ENCODE results near the gene CRTC3. TPM values are rescaled to one million over a fixed set of nuclear protein-coding genes. Genes with fewer than 3 reads are reported as not detected.

CRTC3 gene
- total RNA-seq, 1 experiment from 2014 or later: 3.9 TPM

DNA sequence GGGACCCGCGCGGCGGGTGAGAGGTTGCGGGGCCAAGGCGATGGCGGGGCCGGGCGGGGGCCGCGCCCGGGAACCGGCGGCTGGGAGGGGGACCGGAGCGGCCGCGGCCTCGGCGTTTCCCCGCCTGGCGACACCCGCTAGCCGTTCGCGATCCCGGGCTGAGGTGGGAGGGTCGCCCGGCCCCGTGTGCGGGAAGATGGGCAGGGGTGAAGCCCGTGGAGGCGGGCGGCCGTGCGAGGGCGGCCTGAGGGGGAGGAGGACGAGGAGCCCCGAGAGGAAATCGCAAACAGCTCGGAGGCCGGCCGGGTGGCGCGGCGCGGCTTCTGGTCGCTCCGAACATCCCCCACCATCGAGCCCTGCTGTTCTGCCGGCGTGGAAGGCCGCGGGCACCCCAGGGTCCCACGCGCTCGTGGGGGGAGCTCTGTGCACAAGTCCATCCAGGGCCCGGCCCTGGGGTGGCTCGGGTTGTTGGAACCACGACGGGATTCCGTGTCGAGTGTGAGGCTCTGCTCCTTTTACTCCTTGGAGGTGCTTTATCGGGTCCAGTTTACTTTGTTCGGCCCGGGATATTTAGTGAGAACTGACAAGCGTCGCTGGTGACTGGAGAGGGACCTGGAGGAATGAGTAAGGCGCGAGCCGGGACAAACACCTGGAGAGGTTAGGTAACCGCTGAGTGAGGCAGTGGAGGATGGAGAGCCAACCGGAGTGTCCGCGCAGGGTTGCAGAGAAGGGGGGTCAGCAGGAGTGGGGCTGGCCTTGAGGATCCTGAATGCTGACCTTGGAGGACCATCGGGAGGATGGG, 728 bp downstream of the CRTC3 start:
- DNase-seq: peak; percentile 49
- Histone ChIP-seq H3T11ph (ENCODE audit: low read length) (no peak overlapping the region), H4K8ac (replicated peaks; ENCODE audit: insufficient read length, low read depth, low read length) (no peak overlapping the region), H2BK5ac (ENCODE audit: insufficient read length, low read length) (no peak overlapping the region), H2AK5ac (ENCODE audit: insufficient read length, low read length) (no peak overlapping the region), H2BK20ac (ENCODE audit: low read depth, low read length, poor library complexity, severe bottlenecking) (no peak overlapping the region), H4K20me1 (ENCODE audit: control insufficient read depth, insufficient read depth, insufficient read length) (no peaks in the 10 kb centered on the region), H3K79me1 (ENCODE audit: insufficient read depth, low read depth, low read length, poor library complexity, severe bottlenecking) (no peaks in the 10 kb centered on the region), H4K5ac (ENCODE audit: insufficient read length, low read depth, low read length) (no peak overlapping the region), H3K23ac (ENCODE audit: insufficient read length, low read depth, low read length) (no peak overlapping the region), H2BK12ac (ENCODE audit: insufficient read length, low read depth, low read length) (no peak overlapping the region), H3K27me3 (ENCODE audit: insufficient read depth, low read length) (peaks cover 14% of the 10 kb centered on the region), H3K27ac (ENCODE audit: insufficient read length, low read depth, low read length) (no peak overlapping the region), H3K14ac (ENCODE audit: insufficient read depth, low read length) (no peak overlapping the region; the same call in 1 of the 2 replicates), H3K56ac (ENCODE audit: insufficient read length, low read depth, low read length) (no peak overlapping the region), H3K4me1 (ENCODE audit: insufficient read depth, low read length) (no peaks in the 10 kb centered on the region; the same call in 1 of the 2 replicates), H3K23me2 (ENCODE audit: insufficient read length, low read depth, low read length, poor library complexity, severe bottlenecking) (peaks cover 5% of the 10 kb centered on the region), H3K79me2 (ENCODE audit: insufficient read depth, low read length) (no peaks in the 10 kb centered on the region), H3K9ac (ENCODE audit: extremely low read depth, insufficient read length, low read length) (no peak overlapping the region), H3K18ac (ENCODE audit: insufficient read length, low read depth, low read length) (no peak overlapping the region), H2BK120ac (ENCODE audit: low read depth, low read length, poor library complexity, severe bottlenecking) (no peak overlapping the region), H2AFZ (ENCODE audit: low read length) (no peak overlapping the region), H4K91ac (ENCODE audit: insufficient read length, low read depth, low read length) (no peak overlapping the region), H3K9me3 (ENCODE audit: control insufficient read depth, low read depth, low read length) (no peaks in the 10 kb centered on the region), H3K4me2 (ENCODE audit: insufficient read depth, insufficient read length, low read length) (peak overlapping the region; percentile 76), H2BK15ac (ENCODE audit: low read depth, low read length) (no peak overlapping the region), H3K4ac (ENCODE audit: low read depth, low read length) (no peak overlapping the region)
- TF ChIP-seq, protein P1, sequence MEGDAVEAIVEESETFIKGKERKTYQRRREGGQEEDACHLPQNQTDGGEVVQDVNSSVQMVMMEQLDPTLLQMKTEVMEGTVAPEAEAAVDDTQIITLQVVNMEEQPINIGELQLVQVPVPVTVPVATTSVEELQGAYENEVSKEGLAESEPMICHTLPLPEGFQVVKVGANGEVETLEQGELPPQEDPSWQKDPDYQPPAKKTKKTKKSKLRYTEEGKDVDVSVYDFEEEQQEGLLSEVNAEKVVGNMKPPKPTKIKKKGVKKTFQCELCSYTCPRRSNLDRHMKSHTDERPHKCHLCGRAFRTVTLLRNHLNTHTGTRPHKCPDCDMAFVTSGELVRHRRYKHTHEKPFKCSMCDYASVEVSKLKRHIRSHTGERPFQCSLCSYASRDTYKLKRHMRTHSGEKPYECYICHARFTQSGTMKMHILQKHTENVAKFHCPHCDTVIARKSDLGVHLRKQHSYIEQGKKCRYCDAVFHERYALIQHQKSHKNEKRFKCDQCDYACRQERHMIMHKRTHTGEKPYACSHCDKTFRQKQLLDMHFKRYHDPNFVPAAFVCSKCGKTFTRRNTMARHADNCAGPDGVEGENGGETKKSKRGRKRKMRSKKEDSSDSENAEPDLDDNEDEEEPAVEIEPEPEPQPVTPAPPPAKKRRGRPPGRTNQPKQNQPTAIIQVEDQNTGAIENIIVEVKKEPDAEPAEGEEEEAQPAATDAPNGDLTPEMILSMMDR (conservative IDR thresholded peaks at IDR 0.05): no peak
- Mint-ChIP-seq H3K4me3 (peak overlapping the region; percentile 62 to 87), H3K9me3 (peaks cover 0 to 4% of the 10 kb centered on the region in 2 experiments; a peak in 3 of 5 replicates), H3K27ac (no peak overlapping the region; a peak in 1 of 7 replicates), H3K27me3 (ENCODE audit: low read depth) (peaks cover 70% of the 10 kb centered on the region), H3K36me3 (ENCODE audit: insufficient read depth in 1 of 3, low read depth in 3 of 3) (no peaks in the 10 kb centered on the region), H3K4me1 (peaks cover 6 to 18% of the 10 kb centered on the region in 2 experiments)
- no CpG with 5 or more reads among the region's 76 CpGs for WGBS (ENCODE audit: extremely low coverage, insufficient read length, low lambda C conversion rate)
